Lung (tissue), 12 donors: Measurements from ENCODE around the gene CD163. TPM values are rescaled to one million over a fixed set of nuclear protein-coding genes. Genes with fewer than 3 reads are reported as not detected.

Experiments used
- ATAC-seq: fragments of 200-7000 bp; cut with Tn5 transposase; one replicate; pipeline ENCODE4 v1.9.1; 2020; ENCODE audit warnings: moderate number of reproducible peaks; ENCODE audit not compliant: insufficient read depth, low FRiP score
- DNase-seq, 3 donors: peaks; one replicate each; pipeline ENCODE4 v3.0.0-alpha.2; 2013 to 2017
- H3K27ac ChIP-seq, 2 donors: one replicate each; pipeline ENCODE4 v1.5.1; 2013; ENCODE audit warnings: mild to moderate bottlenecking in 2 of 2, moderate library complexity in 2 of 2, control low read depth in 1 of 2, inconsistent platforms in 1 of 2, low read depth in 1 of 2, low read length in 1 of 2
- H3K27me3 ChIP-seq, 3 donors: one replicate each; pipeline ENCODE4 v1.5.1; 2013; ENCODE audit warnings: low read length in 2 of 3; ENCODE audit not compliant: control insufficient read depth in 3 of 3, insufficient read depth in 3 of 3
- H3K36me3 ChIP-seq, 4 donors: one replicate each; pipeline ENCODE4 v1.5.1; 2013; ENCODE audit warnings: low read length in 4 of 4, mild to moderate bottlenecking in 1 of 4, moderate library complexity in 1 of 4; ENCODE audit not compliant: control insufficient read depth in 4 of 4, insufficient read depth in 4 of 4
- H3K4me1 ChIP-seq, 5 donors: one replicate each; pipeline ENCODE4 v1.5.1; 2013; ENCODE audit warnings: low read length in 5 of 5, mild to moderate bottlenecking in 2 of 5, moderate library complexity in 1 of 5; ENCODE audit not compliant: control insufficient read depth in 5 of 5, insufficient read depth in 5 of 5
- H3K4me3 ChIP-seq: one replicate; pipeline ENCODE4 v1.5.1; 2013; ENCODE audit warnings: mild to moderate bottlenecking, control low read depth, moderate library complexity
- H3K9ac ChIP-seq, 2 donors: one replicate each; pipeline ENCODE4 v1.5.1; 2013; ENCODE audit warnings: low read length in 2 of 2, control low read depth in 1 of 2; ENCODE audit not compliant: insufficient read depth in 1 of 2
- H3K9me3 ChIP-seq, 4 donors: one replicate each; pipeline ENCODE4 v1.5.1; 2013; ENCODE audit warnings: low read length in 3 of 4, mild to moderate bottlenecking in 1 of 4, moderate library complexity in 1 of 4; ENCODE audit not compliant: control insufficient read depth in 4 of 4, insufficient read depth in 3 of 4
- CTCF ChIP-seq: IDR thresholded peaks from 2 replicates; pipeline ENCODE4 v1.5.1; 2012; ENCODE audit warnings: mild to moderate bottlenecking; ENCODE audit errors: control extremely low read depth, extremely low read depth
- WGBS, 2 donors: extraction: QIAGEN DNeasy Blood & Tissue Kit; methylation state at CpG; one replicate each; pipeline ENCODE4 v1.1.7; 2013; 5-methylcytosine and 5-hydroxymethylcytosine counted together
- polyA plus RNA-seq, 2 donors: library from polyadenylated mRNA; stranded (reverse); fragments of 200-250 nt; gene quantifications; one replicate each; pipeline ENCODE4 v1.2.1, GENCODE V29; 2013
- total RNA-seq, 2 donors: library from RNA; depleted of rRNA in 1 of 2; stranded (reverse); fragments of >200 nt in 1 of 2; gene quantifications; one replicate each; pipeline ENCODE4 v1.2.1, GENCODE V29; 2014 to 2021
- donor health status: control.
- donor health status: control.
- donor health status: Bipolar disorder and iron deficiency.
- donor health status: healthy.
- donor health status: DM: yes; HTN: yes; CAD: no.

CD163 gene
- total and polyA plus RNA-seq, 4 donors = 41.5 to 1,601 (median 348) TPM

- DNase-seq (no peak), ATAC-seq (no peak)
- no peak overlapping the region for H3K9ac ChIP-seq
- peaks cover 0 to 3% (median 0%) of the 10 kb centered on the region in 4 donors for H3K9me3 ChIP-seq
- H3K4me3 ChIP-seq = no peak overlapping the region
- no peaks in the 10 kb centered on the region for H3K4me1 ChIP-seq
- TF ChIP-seq CTCF = no peak
- no peak overlapping the region for H3K27ac ChIP-seq
- H3K27me3 ChIP-seq = peaks cover 0 to 3% (median 3%) of the 10 kb centered on the region in 3 donors
- no peaks in the 10 kb centered on the region for H3K36me3 ChIP-seq
Observed at GRCh38 chr12:7434670-7435069, 68.9 kb downstream of the CD163 start.

GRCh38 chr12:7433276-7433822 lies 70.2 kb downstream of the CD163 start:
- WGBS, 2 donors = 67 to 88% methylated on average over 6 of the region's 6 CpGs
- no peak for DNase-seq
- Histone ChIP-seq H3K9me3 (peaks cover 0 to 2% (median 0%) of the 10 kb centered on the region in 4 donors), H3K27me3 (peaks cover 0 to 3% (median 3%) of the 10 kb centered on the region in 3 donors), H3K4me3 (no peak overlapping the region), H3K9ac (no peak overlapping the region), H3K4me1 (no peaks in the 10 kb centered on the region), H3K27ac (no peak overlapping the region), H3K36me3 (no peaks in the 10 kb centered on the region)
- ATAC-seq = no peak
- no peak for TF ChIP-seq CTCF

DNA sequence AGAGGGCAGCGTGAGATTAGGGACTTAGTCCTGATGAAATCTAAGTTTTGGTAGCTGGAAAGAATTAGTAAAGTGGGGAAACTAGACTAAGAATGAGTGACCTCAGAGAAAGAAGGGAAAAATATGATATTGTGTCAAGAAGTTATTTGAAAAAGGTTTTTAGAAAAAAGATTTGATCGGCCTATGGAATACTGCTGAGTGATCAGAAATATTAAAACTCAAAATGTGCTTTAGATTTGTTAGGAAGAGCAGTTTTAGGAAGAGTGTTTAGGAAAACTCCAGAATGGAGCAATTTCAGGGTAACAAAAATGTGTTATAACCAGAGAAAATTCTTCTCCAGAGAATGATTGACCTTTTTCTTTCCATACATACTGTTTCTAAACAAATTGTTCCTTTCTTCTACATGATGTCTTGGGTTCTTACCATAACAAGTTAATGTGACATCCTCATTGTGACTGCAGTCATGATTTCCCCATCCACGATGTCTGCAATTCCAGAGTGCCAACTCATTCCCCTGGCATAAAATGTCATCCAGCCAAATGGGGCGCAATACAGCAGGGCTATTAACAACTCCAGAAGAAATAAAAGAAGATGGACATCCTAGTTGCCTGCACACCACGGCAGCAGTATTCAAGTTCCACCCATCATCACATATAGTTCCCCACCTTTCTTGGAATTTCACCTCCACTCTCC lies 71.4 kb downstream of the CD163 start:
- peaks cover 0 to 3% (median 3%) of the 10 kb centered on the region in 3 donors for H3K27me3 ChIP-seq
- WGBS, 2 donors = 88 to 90% methylated on average over 5 of the region's 5 CpGs
- H3K4me3 ChIP-seq = no peak overlapping the region
- H3K9ac ChIP-seq = no peak overlapping the region
- H3K27ac ChIP-seq = no peak overlapping the region
- ATAC-seq = no peak
- H3K9me3 ChIP-seq = peaks cover 0 to 2% (median 0%) of the 10 kb centered on the region in 4 donors
- TF ChIP-seq CTCF = no peak
- no peaks in the 10 kb centered on the region for H3K36me3 ChIP-seq
- DNase-seq = no peak
- H3K4me1 ChIP-seq = no peaks in the 10 kb centered on the region

Other genes starting within 250 kb of the CD163 start
- gene ACSM4, start 199.7 kb downstream of the CD163 start, total RNA-seq = not detected
- not detected for gene ACSM4, start 199.7 kb downstream of the CD163 start, polyA plus RNA-seq
- gene CD163L1, start 59.6 kb downstream of the CD163 start, total RNA-seq = 10 to 100 TPM in 1 of 2 donors, 1 to 10 TPM in 1; 4.0 to 22.0 TPM
- 1 to 10 TPM; 2.1 to 2.7 TPM for gene CD163L1, start 59.6 kb downstream of the CD163 start, polyA plus RNA-seq
- not detected for gene APOBEC1, start 162.1 kb upstream of the CD163 start, total RNA-seq
- gene APOBEC1, start 162.1 kb upstream of the CD163 start, polyA plus RNA-seq = not detected
- not detected for gene GDF3, start 192.0 kb upstream of the CD163 start, total RNA-seq
- gene GDF3, start 192.0 kb upstream of the CD163 start, polyA plus RNA-seq = under 1 TPM; 0.02 to 0.35 TPM
- gene DPPA3, start 207.7 kb upstream of the CD163 start, total RNA-seq = not detected
- not detected for gene DPPA3, start 207.7 kb upstream of the CD163 start, polyA plus RNA-seq
- under 1 TPM in 1 of 2 donors, not detected in 1; 0.60 TPM for gene CLEC4C, start 243.6 kb upstream of the CD163 start, total RNA-seq
- under 1 TPM in 1 of 2 donors, not detected in 1; 0.08 TPM for gene CLEC4C, start 243.6 kb upstream of the CD163 start, polyA plus RNA-seq